ENCODE results near the gene TSPAN18.

Gene TSPAN18

GRCh38 chr11:44754876-44755555 is 28.3 kb downstream of the TSPAN18 start:
- Histone ChIP-seq H3K36me3 (replicated peaks in 1 of 2; ENCODE audit: control insufficient read depth in 2 of 2, insufficient read depth in 2 of 2, low read length in 2 of 2) (peaks cover 0 to 1% of the 10 kb centered on the region in 2 donors), H3K4me2 (ENCODE audit: insufficient read depth, low read length, poor library complexity, severe bottlenecking) (no peak overlapping the region), H3K4me3 (ENCODE audit: low read length in 2 of 2) (no peak overlapping the region), H3K4ac (ENCODE audit: low read length) (no peak overlapping the region), H2AFZ (ENCODE audit: low read length) (no peak overlapping the region), H3K14ac (ENCODE audit: low read length) (no peak overlapping the region), H3K18ac (ENCODE audit: low read length) (peak overlapping the region; percentile 46), H2AK5ac (ENCODE audit: low read depth, low read length) (peak overlapping the region; percentile 7), H4K8ac (ENCODE audit: low read depth, low read length) (no peak overlapping the region), H3K27ac (replicated peaks; ENCODE audit: low read length) (no peak overlapping the region), H3K23ac (ENCODE audit: low read depth, low read length, poor library complexity) (no peak overlapping the region), H3K4me1 (ENCODE audit: control insufficient read depth in 2 of 2, insufficient read depth in 1 of 2, low read depth in 1 of 2, low read length in 2 of 2) (peaks cover 0 to 22% of the 10 kb centered on the region in 2 donors), H3K27me3 (ENCODE audit: control insufficient read depth in 3 of 3, insufficient read depth in 3 of 3, low read depth in 1 of 3, low read length in 3 of 3) (no peaks in the 10 kb centered on the region), H3K9ac (ENCODE audit: low read depth, low read length, poor library complexity) (peak overlapping the region; percentile 7), H4K91ac (ENCODE audit: low read depth, low read length, poor library complexity) (no peak overlapping the region), H2BK5ac (ENCODE audit: low read length) (no peak overlapping the region), H2BK15ac (ENCODE audit: low read length) (no peak overlapping the region), H3K9me3 (replicated peaks in 1 of 2; ENCODE audit: control insufficient read depth in 2 of 2, insufficient read depth in 1 of 2, low read depth in 1 of 2, low read length in 2 of 2) (peaks cover 2 to 21% of the 10 kb centered on the region in 2 donors), H2BK120ac (ENCODE audit: low read depth, low read length) (no peak overlapping the region), H2BK12ac (ENCODE audit: low read length) (no peak overlapping the region), H3K79me1 (ENCODE audit: low read depth, low read length) (peaks cover 2% of the 10 kb centered on the region)
- DNase-seq (ENCODE audit: low spot score): no peak
- WGBS, 2 donors (ENCODE audit: extremely low coverage in 2 of 2, insufficient read length in 2 of 2, insufficient replicate concordance in 1 of 2): no CpG with 5 or more reads among the region's 9 CpGs

- no peak overlapping the region for H2BK12ac ChIP-seq (ENCODE audit: low read length)
- no CpG with 5 or more reads among the region's 7 CpGs for WGBS, 2 donors (ENCODE audit: extremely low coverage in 2 of 2, insufficient read length in 2 of 2, insufficient replicate concordance in 1 of 2)
- no peak overlapping the region for H3K14ac ChIP-seq (ENCODE audit: low read length)
- H3K79me1 ChIP-seq (ENCODE audit: low read depth, low read length): no peaks in the 10 kb centered on the region
- H3K9me3 ChIP-seq (replicated peaks in 1 of 2; ENCODE audit: control insufficient read depth in 2 of 2, insufficient read depth in 1 of 2, low read depth in 1 of 2, low read length in 2 of 2): peaks cover 2 to 21% of the 10 kb centered on the region in 2 donors
- no peak overlapping the region for H3K23ac ChIP-seq (ENCODE audit: low read depth, low read length, poor library complexity)
- no peak overlapping the region for H2BK120ac ChIP-seq (ENCODE audit: low read depth, low read length)
- no peak overlapping the region for H2AFZ ChIP-seq (ENCODE audit: low read length)
- no peak for DNase-seq (ENCODE audit: low spot score)
- no peak overlapping the region for H3K4me3 ChIP-seq (ENCODE audit: low read length in 2 of 2)
- no peak overlapping the region for H2BK15ac ChIP-seq (ENCODE audit: low read length)
- H3K4me2 ChIP-seq (ENCODE audit: insufficient read depth, low read length, poor library complexity, severe bottlenecking): no peak overlapping the region
- peaks cover 7 to 27% of the 10 kb centered on the region in 2 donors for H3K4me1 ChIP-seq (ENCODE audit: control insufficient read depth in 2 of 2, insufficient read depth in 1 of 2, low read depth in 1 of 2, low read length in 2 of 2)
- H4K91ac ChIP-seq (ENCODE audit: low read depth, low read length, poor library complexity): no peak overlapping the region
- no peak overlapping the region for H2AK5ac ChIP-seq (ENCODE audit: low read depth, low read length)
- H3K27ac ChIP-seq (replicated peaks; ENCODE audit: low read length): no peak overlapping the region
- no peak overlapping the region for H3K4ac ChIP-seq (ENCODE audit: low read length)
- H3K27me3 ChIP-seq (ENCODE audit: control insufficient read depth in 3 of 3, insufficient read depth in 3 of 3, low read depth in 1 of 3, low read length in 3 of 3): no peaks in the 10 kb centered on the region
- H2BK5ac ChIP-seq (ENCODE audit: low read length): no peak overlapping the region
- H3K36me3 ChIP-seq (replicated peaks in 1 of 2; ENCODE audit: control insufficient read depth in 2 of 2, insufficient read depth in 2 of 2, low read length in 2 of 2): peaks cover 0 to 1% of the 10 kb centered on the region in 2 donors
- H3K18ac ChIP-seq (ENCODE audit: low read length): no peak overlapping the region
- no peak overlapping the region for H4K8ac ChIP-seq (ENCODE audit: low read depth, low read length)
- no peak overlapping the region for H3K9ac ChIP-seq (ENCODE audit: low read depth, low read length, poor library complexity)
Observed at GRCh38 chr11:44755556-44756523, 29.1 kb downstream of the TSPAN18 start.

DNA sequence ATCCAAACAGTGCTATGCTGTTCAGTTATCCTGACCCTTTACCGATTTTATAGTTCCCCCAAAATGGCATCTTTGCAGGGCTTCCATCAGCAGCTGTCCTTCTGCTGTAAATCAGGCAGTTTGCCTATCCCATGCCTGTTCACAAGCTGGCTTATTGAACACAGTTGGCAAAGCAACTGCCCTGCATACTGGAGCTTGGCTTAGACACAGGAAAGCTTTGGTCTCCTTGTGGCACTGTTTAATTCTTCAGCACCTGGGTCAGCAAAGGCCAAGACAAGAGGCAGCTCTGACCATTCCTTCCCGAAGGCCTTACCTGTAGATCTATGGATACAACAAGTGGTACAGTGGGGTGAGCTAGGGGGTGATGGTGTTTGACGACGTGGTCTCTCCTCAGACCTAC is 32.2 kb downstream of the TSPAN18 start:
- peaks cover 22 to 40% of the 10 kb centered on the region in 2 donors for H3K4me1 ChIP-seq (ENCODE audit: control insufficient read depth in 2 of 2, insufficient read depth in 1 of 2, low read depth in 1 of 2, low read length in 2 of 2)
- no peak overlapping the region for H3K4me2 ChIP-seq (ENCODE audit: insufficient read depth, low read length, poor library complexity, severe bottlenecking)
- no peak overlapping the region for H2BK120ac ChIP-seq (ENCODE audit: low read depth, low read length)
- no peak overlapping the region for H3K4me3 ChIP-seq (ENCODE audit: low read length in 2 of 2)
- H3K27me3 ChIP-seq (ENCODE audit: control insufficient read depth in 3 of 3, insufficient read depth in 3 of 3, low read depth in 1 of 3, low read length in 3 of 3): no peaks in the 10 kb centered on the region
- no peak overlapping the region for H3K14ac ChIP-seq (ENCODE audit: low read length)
- H2AK5ac ChIP-seq (ENCODE audit: low read depth, low read length): no peak overlapping the region
- H3K36me3 ChIP-seq (replicated peaks in 1 of 2; ENCODE audit: control insufficient read depth in 2 of 2, insufficient read depth in 2 of 2, low read length in 2 of 2): peaks cover 1 to 5% of the 10 kb centered on the region in 2 donors
- no peak overlapping the region for H3K9ac ChIP-seq (ENCODE audit: low read depth, low read length, poor library complexity)
- H3K79me1 ChIP-seq (ENCODE audit: low read depth, low read length): peaks cover 4% of the 10 kb centered on the region
- no CpG with 5 or more reads among the region's 4 CpGs for WGBS, 2 donors (ENCODE audit: extremely low coverage in 2 of 2, insufficient read length in 2 of 2, insufficient replicate concordance in 1 of 2)
- no peak overlapping the region for H2BK5ac ChIP-seq (ENCODE audit: low read length)
- peaks cover 2 to 17% of the 10 kb centered on the region in 2 donors for H3K9me3 ChIP-seq (replicated peaks in 1 of 2; ENCODE audit: control insufficient read depth in 2 of 2, insufficient read depth in 1 of 2, low read depth in 1 of 2, low read length in 2 of 2)
- H2AFZ ChIP-seq (ENCODE audit: low read length): no peak overlapping the region
- H3K4ac ChIP-seq (ENCODE audit: low read length): no peak overlapping the region
- no peak overlapping the region for H3K18ac ChIP-seq (ENCODE audit: low read length)
- no peak for DNase-seq (ENCODE audit: low spot score)
- no peak overlapping the region for H2BK12ac ChIP-seq (ENCODE audit: low read length)
- H3K27ac ChIP-seq (replicated peaks; ENCODE audit: low read length): no peak overlapping the region
- H4K91ac ChIP-seq (ENCODE audit: low read depth, low read length, poor library complexity): no peak overlapping the region
- H4K8ac ChIP-seq (ENCODE audit: low read depth, low read length): no peak overlapping the region
- H2BK15ac ChIP-seq (ENCODE audit: low read length): no peak overlapping the region
- H3K23ac ChIP-seq (ENCODE audit: low read depth, low read length, poor library complexity): no peak overlapping the region
